DND-41 (cell line): ENCODE data around the gene SLC36A3.

Source experiments
- EZH2 ChIP-seq: IDR thresholded peaks from 3 replicates; pipeline ENCODE4 v1.6.1; 2012; ENCODE audit warnings: borderline replicate concordance, low read depth, mild to moderate bottlenecking, moderate library complexity, low read length, inconsistent platforms; ENCODE audit not compliant: severe bottlenecking
- TF ChIP-seq, protein P1 (sequence below): IDR thresholded peaks from 2 replicates; pipeline ENCODE4 v1.5.1; 2012; ENCODE audit warnings: borderline replicate concordance, low read length, moderate library complexity, mild to moderate bottlenecking; ENCODE audit not compliant: poor library complexity, severe bottlenecking; ENCODE audit errors: extremely low read depth

GRCh38 chr5:151313357-151313756 lies 9.8 kb upstream of the SLC36A3 start:
- TF ChIP-seq EZH2: no peak
- TF ChIP-seq, protein P1, sequence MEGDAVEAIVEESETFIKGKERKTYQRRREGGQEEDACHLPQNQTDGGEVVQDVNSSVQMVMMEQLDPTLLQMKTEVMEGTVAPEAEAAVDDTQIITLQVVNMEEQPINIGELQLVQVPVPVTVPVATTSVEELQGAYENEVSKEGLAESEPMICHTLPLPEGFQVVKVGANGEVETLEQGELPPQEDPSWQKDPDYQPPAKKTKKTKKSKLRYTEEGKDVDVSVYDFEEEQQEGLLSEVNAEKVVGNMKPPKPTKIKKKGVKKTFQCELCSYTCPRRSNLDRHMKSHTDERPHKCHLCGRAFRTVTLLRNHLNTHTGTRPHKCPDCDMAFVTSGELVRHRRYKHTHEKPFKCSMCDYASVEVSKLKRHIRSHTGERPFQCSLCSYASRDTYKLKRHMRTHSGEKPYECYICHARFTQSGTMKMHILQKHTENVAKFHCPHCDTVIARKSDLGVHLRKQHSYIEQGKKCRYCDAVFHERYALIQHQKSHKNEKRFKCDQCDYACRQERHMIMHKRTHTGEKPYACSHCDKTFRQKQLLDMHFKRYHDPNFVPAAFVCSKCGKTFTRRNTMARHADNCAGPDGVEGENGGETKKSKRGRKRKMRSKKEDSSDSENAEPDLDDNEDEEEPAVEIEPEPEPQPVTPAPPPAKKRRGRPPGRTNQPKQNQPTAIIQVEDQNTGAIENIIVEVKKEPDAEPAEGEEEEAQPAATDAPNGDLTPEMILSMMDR: no peak
